ENCODE data around the gene GNA15. TPM values are rescaled to one million over a fixed set of nuclear protein-coding genes. Genes with fewer than 3 reads are reported as not detected.

The GNA15 gene
- total and polyA plus RNA-seq, 2 donors (not counting 3 experiments of a cell fraction or from before 2014, with no cell fraction given), result 0.17 TPM; not detected in 1

DNA sequence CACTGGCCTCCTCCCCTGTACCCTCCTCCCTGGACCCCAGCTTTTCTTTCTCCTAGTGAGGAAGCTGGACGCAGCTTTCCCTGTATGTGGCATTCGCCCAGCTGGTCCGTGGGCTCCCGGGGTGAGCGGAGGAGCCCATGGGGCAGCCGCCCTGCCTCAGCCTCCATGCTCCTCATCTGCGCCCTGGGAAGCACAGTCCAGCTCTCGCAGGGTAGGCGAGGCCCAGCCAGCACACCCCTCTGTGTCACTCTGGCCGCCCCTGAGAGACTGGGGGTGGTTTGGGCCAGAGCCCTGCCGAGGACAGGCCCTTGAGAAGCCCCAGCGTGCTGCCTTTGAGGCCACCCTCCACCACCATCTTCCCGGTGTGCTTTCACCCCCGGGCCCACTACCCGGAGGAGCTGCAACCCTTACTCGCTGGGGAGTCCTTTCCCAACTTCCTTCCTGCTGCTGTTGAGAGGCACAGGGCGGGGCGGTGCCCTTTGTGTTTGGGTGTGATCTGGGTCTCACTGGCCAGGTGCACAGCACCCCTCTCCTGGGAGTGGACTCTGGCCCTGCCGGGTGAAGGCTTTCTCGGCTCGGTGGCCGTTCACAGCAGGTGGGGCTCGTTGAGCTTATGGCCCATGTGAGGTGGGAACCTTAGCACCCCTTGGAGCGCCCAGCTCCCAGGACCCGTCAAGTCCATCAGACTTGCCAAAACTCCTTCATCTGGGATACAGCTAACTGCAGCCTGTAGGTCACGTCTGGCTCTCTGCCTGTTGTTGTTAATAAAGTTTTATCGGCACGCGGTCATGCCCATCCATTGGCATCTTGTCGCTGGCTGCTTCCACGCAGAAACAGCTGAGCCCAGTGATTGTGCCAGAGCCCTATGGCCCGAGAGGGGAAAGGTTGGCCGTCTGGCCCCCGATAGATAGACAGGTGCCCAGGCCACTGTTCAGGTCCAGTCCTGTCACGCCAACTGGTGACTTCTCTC lies 53.1 kb downstream of the GNA15 start:
- no peak overlapping the region for H3K4me2 ChIP-seq (ENCODE audit: insufficient read depth, low read length)
- H3K9ac ChIP-seq (replicated peaks; ENCODE audit: extremely low read depth, insufficient read depth, low read length), result no peak overlapping the region
- H3K27me3 ChIP-seq (ENCODE audit: control insufficient read depth in 2 of 2, insufficient read depth in 2 of 2, low read length in 2 of 2), result no peaks in the 10 kb centered on the region
- no peaks in the 10 kb centered on the region for H3K9me1 ChIP-seq (replicated peaks; ENCODE audit: control insufficient read depth, extremely low read depth, insufficient read depth, low read length)
- FAIRE-seq (no peak), DNase-seq (ENCODE audit: low read depth, low spot score) (no peak)
- dilution Hi-C loops (cut with MboI; ENCODE audit: extremely low pct_ligation_motif_present, low sequenced_read_pairs), result no loop called here
- ChIA-PET POLR2A (no interaction called here), CTCF (no interaction called here)
- H3K4me3 ChIP-seq (replicated peaks in 1 of 3; ENCODE audit: insufficient read depth in 1 of 3, low read depth in 1 of 3, low read length in 3 of 3), result no peak overlapping the region
- H2AFZ ChIP-seq (ENCODE audit: low read depth, low read length), result no peak overlapping the region
- H3K9me3 ChIP-seq (replicated peaks; ENCODE audit: control insufficient read depth, insufficient read depth, low read length), result no peaks in the 10 kb centered on the region
- H4K20me1 ChIP-seq (replicated peaks; ENCODE audit: control insufficient read depth, extremely low read depth, insufficient read depth, low read length), result no peaks in the 10 kb centered on the region
- no TSS peak for BruUV-seq (replicated peaks)
- TF ChIP-seq FOS (IDR thresholded peaks at IDR 0.05; ENCODE audit: borderline replicate concordance, insufficient read depth, low read length), result no peak
- TF ChIP-seq POLR2AphosphoS5 (IDR thresholded peaks at IDR 0.05; ENCODE audit: insufficient read depth, low read depth, low read length), result no peak
- TF ChIP-seq EZH2 (IDR thresholded peaks at IDR 0.05; ENCODE audit: borderline replicate concordance, low read depth, low read length, severe bottlenecking), result no peak
- no peak for TF ChIP-seq JUN (IDR thresholded peaks at IDR 0.05; ENCODE audit: borderline replicate concordance, insufficient read depth, insufficient read length, low read depth)
- TF ChIP-seq, protein P1, sequence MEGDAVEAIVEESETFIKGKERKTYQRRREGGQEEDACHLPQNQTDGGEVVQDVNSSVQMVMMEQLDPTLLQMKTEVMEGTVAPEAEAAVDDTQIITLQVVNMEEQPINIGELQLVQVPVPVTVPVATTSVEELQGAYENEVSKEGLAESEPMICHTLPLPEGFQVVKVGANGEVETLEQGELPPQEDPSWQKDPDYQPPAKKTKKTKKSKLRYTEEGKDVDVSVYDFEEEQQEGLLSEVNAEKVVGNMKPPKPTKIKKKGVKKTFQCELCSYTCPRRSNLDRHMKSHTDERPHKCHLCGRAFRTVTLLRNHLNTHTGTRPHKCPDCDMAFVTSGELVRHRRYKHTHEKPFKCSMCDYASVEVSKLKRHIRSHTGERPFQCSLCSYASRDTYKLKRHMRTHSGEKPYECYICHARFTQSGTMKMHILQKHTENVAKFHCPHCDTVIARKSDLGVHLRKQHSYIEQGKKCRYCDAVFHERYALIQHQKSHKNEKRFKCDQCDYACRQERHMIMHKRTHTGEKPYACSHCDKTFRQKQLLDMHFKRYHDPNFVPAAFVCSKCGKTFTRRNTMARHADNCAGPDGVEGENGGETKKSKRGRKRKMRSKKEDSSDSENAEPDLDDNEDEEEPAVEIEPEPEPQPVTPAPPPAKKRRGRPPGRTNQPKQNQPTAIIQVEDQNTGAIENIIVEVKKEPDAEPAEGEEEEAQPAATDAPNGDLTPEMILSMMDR (IDR thresholded peaks at IDR 0.05; ENCODE audit: extremely low read depth in 1 of 2, insufficient read depth in 1 of 2, low read depth in 1 of 2, low read length in 2 of 2), result no peak
- no peak for TF ChIP-seq POLR2A (IDR thresholded peaks at IDR 0.05; ENCODE audit: low read depth, low read length)
- TF ChIP-seq GATA2 (IDR thresholded peaks at IDR 0.05; ENCODE audit: insufficient read depth, insufficient read length, low read depth, low read length), result no peak
- TF ChIP-seq MYC (IDR thresholded peaks at IDR 0.05; ENCODE audit: low read depth, low read length), result no peak
- TF ChIP-seq, protein P2, sequence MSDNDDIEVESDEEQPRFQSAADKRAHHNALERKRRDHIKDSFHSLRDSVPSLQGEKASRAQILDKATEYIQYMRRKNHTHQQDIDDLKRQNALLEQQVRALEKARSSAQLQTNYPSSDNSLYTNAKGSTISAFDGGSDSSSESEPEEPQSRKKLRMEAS (IDR thresholded peaks at IDR 0.05; ENCODE audit: insufficient read depth, insufficient read length), result no peak
- H3K4me1 ChIP-seq (ENCODE audit: control insufficient read depth, extremely low read depth, insufficient read depth, low read length), result peaks cover 12% of the 10 kb centered on the region
- H3K36me3 ChIP-seq (ENCODE audit: control insufficient read depth in 2 of 2, extremely low read depth in 1 of 2, insufficient read depth in 2 of 2, low read length in 2 of 2), result peaks cover 0 to 4% of the 10 kb centered on the region in 2 experiments
- intact Hi-C loops (cut with micrococcal nuclease), result no loop called here
- H3K79me2 ChIP-seq (ENCODE audit: control insufficient read depth, insufficient read depth, low read length), result peaks cover 57% of the 10 kb centered on the region
- no peak overlapping the region for H3K27ac ChIP-seq (ENCODE audit: insufficient read depth, low read depth, low read length)

Data from endothelial cell of umbilical vein (primary cell).